OCI-LY1 (cell line): ENCODE measurements around the gene RND2.

ENCODE experiments used
- CTCF ChIP-seq: fragments of 200-600 bp; sonication (generic), shearing (Covaris generic); IDR thresholded peaks from 2 replicates; pipeline ENCODE4 v1.5.1; 2017; ENCODE audit warnings: mild to moderate bottlenecking, antibody characterized with exemption, low read length, moderate library complexity, mixed read lengths
- EZH2 ChIP-seq: fragments of 200-600 bp; sonication (generic), shearing (Covaris generic); IDR thresholded peaks from 2 replicates; pipeline ENCODE4 v1.8.0; 2017; ENCODE audit warnings: borderline replicate concordance, mixed run types, mild to moderate bottlenecking, antibody characterized with exemption, low read length, moderate library complexity, mixed read lengths

GRCh38 chr17:43016216-43016615 is 8.8 kb upstream of the RND2 start:
- TF ChIP-seq CTCF (no peak), EZH2 (no peak)
